T-helper 2 cell treated with Interferon-gamma antibody and Interleukin-4, amounts not matched to agents 5 μg/mL and 100 μg/mL, for 36 hours (primary cell): ENCODE measurements around the gene PSMA2.

ENCODE experiments used
- DNase-seq: peaks from one replicate; pipeline ENCODE4 v3.0.0; 2021; ENCODE audit warnings: low spot score
- H3K27ac Mint-ChIP-seq: one replicate; pipeline ENCODE4 v1.8.0; 2021; ENCODE audit warnings: mild to moderate bottlenecking, mixed read lengths
- H3K27me3 Mint-ChIP-seq: one replicate; pipeline ENCODE4 v1.8.0; 2021; ENCODE audit warnings: low read depth, mixed read lengths
- H3K36me3 Mint-ChIP-seq: one replicate; pipeline ENCODE4 v1.8.0; 2021; ENCODE audit warnings: low read depth, mixed read lengths
- H3K4me1 Mint-ChIP-seq: one replicate; pipeline ENCODE4 v1.8.0; 2021; ENCODE audit warnings: low read depth, mixed read lengths
- H3K4me3 Mint-ChIP-seq: one replicate; pipeline ENCODE4 v1.8.0; 2022; ENCODE audit warnings: mild to moderate bottlenecking, moderate library complexity, mixed read lengths
- H3K9me3 Mint-ChIP-seq: one replicate; pipeline ENCODE4 v1.8.0; 2021; ENCODE audit warnings: mixed read lengths

The PSMA2 gene

DNA sequence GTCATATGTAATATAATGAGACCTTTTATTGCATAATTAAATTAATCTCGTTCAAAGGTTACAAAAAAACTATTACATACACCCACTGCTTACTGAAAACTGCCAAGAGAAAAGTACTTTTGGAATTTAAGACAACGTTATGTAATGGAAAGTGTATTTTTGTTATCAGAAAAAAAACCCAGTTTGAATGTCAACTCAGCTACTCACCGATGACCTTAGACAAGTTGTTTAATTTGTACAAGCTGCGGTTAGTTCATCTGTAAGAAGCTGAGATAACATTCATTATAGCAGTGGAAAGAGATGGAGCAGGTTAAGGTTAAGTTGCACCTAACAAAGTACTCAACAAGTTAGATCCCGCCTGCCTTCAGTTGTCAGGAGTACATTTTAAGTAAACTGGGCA, 1.1 kb downstream of the PSMA2 start:
- no peak for DNase-seq
- Mint-ChIP-seq H3K4me3 (peak overlapping the region; percentile 96), H3K27ac (peak overlapping the region; percentile 99), H3K9me3 (no peaks in the 10 kb centered on the region), H3K27me3 (no peaks in the 10 kb centered on the region), H3K36me3 (peaks cover 37% of the 10 kb centered on the region), H3K4me1 (peaks cover 48% of the 10 kb centered on the region)

DNA sequence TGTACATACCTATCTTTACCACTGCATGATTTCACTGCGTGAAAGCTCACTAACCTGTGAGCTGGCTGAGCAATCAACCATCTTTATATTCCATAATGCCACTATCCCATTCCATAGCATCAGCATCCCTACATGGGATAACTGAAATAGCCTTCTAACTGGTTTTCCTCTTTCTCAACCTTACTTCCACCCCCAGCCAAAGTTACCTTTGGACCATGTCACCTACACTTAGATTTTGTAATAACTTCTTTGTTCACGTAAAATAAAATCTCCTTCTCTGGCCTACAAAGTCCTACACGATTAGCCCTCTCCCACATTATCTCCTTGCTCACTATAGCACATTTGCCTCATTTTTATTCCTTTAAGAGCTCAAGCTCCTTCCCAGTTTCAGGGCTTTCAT, 2.5 kb downstream of the PSMA2 start:
- H3K9me3 Mint-ChIP-seq, result no peaks in the 10 kb centered on the region
- DNase-seq, result no peak
- peak overlapping the region; percentile 67 for H3K27ac Mint-ChIP-seq
- peak overlapping the region; percentile 71 for H3K4me3 Mint-ChIP-seq
- no peaks in the 10 kb centered on the region for H3K27me3 Mint-ChIP-seq
- peaks cover 54% of the 10 kb centered on the region for H3K4me1 Mint-ChIP-seq
- H3K36me3 Mint-ChIP-seq, result peaks cover 40% of the 10 kb centered on the region

DNA sequence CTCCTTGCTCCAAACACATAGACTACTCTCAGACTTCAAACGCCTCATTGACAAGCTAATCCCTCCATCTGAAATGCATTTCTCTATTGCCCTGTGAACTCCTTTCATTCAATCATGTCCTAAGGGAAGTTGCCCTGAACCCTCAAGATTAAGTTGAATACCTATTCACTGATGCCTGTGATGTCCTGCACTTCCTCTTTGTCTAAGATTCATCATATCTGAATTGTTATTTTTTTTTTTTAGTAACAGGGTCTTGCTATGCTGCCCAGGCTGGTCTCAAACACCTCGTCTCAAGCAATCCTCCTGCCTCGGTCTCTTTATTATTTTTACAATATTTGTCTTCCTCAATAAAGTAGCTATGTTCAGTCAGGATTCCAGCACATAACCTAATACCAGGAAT, 3.2 kb downstream of the PSMA2 start:
- Mint-ChIP-seq H3K27ac (peak overlapping the region; percentile 27), H3K36me3 (peaks cover 44% of the 10 kb centered on the region), H3K4me1 (peaks cover 52% of the 10 kb centered on the region), H3K9me3 (no peaks in the 10 kb centered on the region), H3K27me3 (no peaks in the 10 kb centered on the region), H3K4me3 (peak overlapping the region; percentile 6)
- no peak for DNase-seq

DNA sequence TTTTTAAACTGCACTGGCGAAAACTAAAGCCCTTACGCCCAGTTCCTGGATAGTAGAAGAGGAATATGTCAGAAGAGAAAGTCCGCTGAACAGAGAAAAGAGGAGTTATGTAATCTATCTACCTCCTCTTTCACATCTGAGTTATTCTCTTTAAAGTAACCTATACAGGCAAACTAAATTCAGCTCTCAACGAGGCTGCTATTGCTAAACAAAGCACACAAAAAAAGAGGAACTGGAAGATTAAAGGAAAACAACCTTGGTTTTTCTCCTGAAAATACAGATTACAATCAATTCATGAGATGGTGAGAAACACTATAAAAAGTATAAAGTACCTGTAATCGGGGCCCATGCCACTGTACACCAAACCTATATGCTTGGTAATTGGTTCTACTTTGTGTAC, 5.8 kb downstream of the PSMA2 start:
- no peak overlapping the region for H3K4me3 Mint-ChIP-seq
- H3K9me3 Mint-ChIP-seq, result no peaks in the 10 kb centered on the region
- peaks cover 55% of the 10 kb centered on the region for H3K4me1 Mint-ChIP-seq
- H3K27ac Mint-ChIP-seq, result no peak overlapping the region
- DNase-seq, result no peak
- H3K36me3 Mint-ChIP-seq, result peaks cover 59% of the 10 kb centered on the region
- no peaks in the 10 kb centered on the region for H3K27me3 Mint-ChIP-seq

DNA sequence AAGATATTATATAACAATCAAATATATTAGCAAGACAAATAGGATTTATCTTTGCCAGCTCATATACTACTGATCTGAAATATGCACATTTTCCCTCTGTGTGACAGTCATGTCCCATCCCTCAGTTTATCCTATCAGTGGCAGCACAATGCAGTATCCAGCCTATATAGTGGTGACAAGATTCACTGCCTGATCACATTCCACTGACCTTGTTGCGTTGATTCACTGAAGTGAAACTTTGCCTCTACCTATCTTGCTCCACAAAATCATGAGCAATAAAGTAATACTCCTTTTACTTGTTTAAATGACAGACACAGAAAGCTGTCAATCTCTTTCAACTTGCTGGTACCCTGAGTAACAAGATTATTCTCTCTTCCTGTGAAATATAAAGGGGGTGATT, 6.3 kb downstream of the PSMA2 start:
- Mint-ChIP-seq H3K27ac (no peak overlapping the region), H3K4me3 (no peak overlapping the region), H3K36me3 (peaks cover 63% of the 10 kb centered on the region), H3K9me3 (no peaks in the 10 kb centered on the region), H3K4me1 (peaks cover 52% of the 10 kb centered on the region), H3K27me3 (no peaks in the 10 kb centered on the region)
- DNase-seq, result no peak

DNA sequence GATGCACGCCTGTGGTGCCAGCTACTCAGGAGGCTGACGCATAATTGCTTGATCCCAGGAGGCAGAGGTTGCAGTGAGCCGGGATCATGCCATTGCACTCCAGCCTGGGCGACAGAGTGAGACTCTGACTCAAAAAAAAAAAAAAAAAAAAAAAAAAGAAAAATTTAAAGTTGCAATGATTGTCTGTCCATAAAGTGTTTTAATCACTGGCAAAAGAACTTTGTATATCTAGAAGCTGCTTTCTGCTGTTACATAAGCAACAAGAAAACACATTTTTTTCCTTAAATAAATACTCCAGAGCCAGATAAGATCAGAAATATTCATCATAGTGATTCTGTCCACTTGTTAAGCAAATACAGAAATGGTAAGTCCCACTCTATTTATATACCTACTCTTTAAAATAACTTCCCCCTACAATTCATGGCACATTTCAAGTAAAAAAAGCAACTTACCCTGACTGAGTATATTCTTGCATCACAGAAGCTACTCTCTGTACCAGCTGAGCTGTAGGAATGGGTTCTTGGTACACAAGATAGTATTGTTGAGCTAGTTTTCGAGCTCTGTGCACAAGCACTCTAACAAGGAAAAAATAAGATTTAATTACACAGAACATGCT, 7.6 kb downstream of the PSMA2 start:
- peaks cover 40% of the 10 kb centered on the region for H3K4me1 Mint-ChIP-seq
- no peaks in the 10 kb centered on the region for H3K9me3 Mint-ChIP-seq
- peaks cover 69% of the 10 kb centered on the region for H3K36me3 Mint-ChIP-seq
- no peak for DNase-seq
- no peaks in the 10 kb centered on the region for H3K27me3 Mint-ChIP-seq
- H3K27ac Mint-ChIP-seq, result no peak overlapping the region
- H3K4me3 Mint-ChIP-seq, result no peak overlapping the region

DNA sequence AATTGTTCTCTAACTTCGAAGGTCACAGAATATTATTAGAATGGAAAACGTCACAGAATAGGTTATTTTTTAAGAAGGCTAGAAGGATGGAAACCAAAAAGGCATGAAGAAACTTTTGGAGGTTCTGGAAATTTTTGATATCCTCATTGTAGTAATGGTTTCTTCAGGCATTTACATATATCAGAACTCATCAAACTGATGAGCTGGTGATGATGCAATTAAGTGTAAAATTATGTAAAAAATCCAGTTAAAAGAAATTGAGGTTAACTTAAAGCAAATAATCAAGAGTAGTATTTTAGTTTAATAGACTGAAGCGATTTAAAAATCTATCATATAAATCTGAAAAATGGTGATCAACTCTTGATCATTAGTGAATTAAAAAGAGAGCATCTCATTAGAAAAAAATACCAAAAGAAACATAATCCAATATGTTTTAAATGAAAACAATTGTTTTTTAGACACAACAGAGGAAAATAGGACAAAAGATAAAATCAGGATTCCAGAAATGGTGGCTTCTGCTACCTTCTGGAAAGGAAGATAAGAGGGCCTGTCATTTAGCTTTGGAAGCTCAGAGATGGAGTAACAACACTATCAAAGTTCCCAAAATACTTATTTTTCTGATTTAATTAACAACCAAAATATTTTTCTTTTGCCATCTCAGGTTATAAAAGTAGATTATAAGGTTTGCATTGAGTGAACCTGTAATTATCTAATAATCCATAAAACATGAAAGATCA, 9.8 kb downstream of the PSMA2 start:
- no peaks in the 10 kb centered on the region for H3K9me3 Mint-ChIP-seq
- no peak for DNase-seq
- no peak overlapping the region for H3K27ac Mint-ChIP-seq
- no peaks in the 10 kb centered on the region for H3K27me3 Mint-ChIP-seq
- no peak overlapping the region for H3K4me3 Mint-ChIP-seq
- H3K36me3 Mint-ChIP-seq, result peaks cover 74% of the 10 kb centered on the region
- peaks cover 22% of the 10 kb centered on the region for H3K4me1 Mint-ChIP-seq

DNA sequence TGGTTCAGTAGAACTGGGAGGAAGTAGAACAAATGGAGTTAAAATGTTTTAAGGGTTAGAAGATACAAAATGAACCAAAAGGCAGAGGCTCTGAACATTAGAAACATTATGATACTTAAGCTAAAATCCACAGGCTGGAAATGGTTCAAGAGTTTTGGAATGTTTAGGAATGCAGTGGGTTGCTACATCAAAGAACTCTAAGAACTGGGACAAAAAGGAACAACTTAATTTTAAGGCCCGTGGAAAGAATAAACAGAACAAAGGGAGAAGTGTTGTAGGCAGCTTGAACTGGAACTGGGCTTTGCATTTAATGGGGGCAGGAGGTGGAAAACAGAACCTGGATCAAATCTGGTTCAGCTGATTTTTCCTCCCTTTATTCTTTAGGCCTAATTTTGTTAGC, 16.6 kb downstream of the PSMA2 start:
- DNase-seq, result no peak
- peaks cover 58% of the 10 kb centered on the region for H3K36me3 Mint-ChIP-seq
- no peak overlapping the region for H3K27ac Mint-ChIP-seq

DNA sequence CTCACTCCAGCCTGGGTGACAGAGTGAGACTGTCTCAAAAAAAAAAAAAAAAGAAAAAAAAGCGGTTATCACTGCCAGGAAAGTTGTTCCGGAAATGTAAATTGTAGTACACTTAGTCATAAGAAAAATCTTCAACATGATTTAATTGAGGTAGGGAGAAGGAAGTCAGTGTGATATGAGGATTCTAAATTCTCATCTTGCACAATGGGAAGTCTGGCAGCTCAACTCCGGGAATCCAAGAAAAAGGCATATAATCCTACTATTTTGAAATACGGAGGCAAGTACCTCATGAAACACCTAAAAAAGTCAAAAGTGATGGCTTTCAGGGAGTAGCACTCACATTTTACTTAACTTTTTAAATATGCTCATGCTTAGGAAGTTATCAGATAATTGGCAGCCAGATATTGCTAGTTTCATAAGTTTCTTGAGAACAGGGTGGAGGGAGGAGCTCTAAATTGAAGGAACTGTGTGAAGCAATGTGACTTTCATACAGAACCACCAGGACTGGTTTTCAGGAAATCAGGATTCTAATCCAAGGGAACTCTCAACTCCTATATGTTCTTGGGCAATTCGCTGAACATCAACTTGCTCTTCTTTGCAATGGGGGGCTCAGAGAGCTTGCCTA, 17.4 kb downstream of the PSMA2 start:
- Mint-ChIP-seq H3K27ac (peak overlapping the region; percentile 79), H3K27me3 (no peaks in the 10 kb centered on the region), H3K36me3 (peaks cover 57% of the 10 kb centered on the region), H3K9me3 (no peaks in the 10 kb centered on the region), H3K4me3 (peak overlapping the region; percentile 46), H3K4me1 (peaks cover 63% of the 10 kb centered on the region)
- no peak for DNase-seq

More for the DNA sequence above, 16.6 kb downstream of the PSMA2 start:
- H3K9me3 Mint-ChIP-seq, result no peaks in the 10 kb centered on the region
- peaks cover 55% of the 10 kb centered on the region for H3K4me1 Mint-ChIP-seq
- H3K4me3 Mint-ChIP-seq, result no peak overlapping the region
- H3K27me3 Mint-ChIP-seq, result no peaks in the 10 kb centered on the region

DNA sequence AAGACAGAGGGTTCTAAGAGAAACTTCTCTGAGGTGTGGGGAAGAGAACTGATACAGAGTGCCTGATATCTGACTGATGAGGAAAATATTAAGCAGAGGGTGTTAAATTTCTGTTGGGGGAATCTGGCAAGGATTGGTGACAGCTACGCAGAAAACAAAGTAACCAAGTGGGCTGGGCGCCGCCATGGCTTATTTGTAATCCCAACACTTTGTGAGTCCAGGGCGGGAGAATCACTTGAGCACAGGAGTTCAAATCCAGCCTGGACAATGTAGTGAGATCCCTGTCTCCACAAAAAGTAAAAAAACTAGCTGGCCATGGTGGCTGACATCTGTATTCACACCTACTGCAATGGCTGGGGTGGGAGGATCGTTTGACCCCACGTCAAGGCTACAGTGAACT, 18.0 kb downstream of the PSMA2 start:
- H3K4me1 Mint-ChIP-seq, result peaks cover 67% of the 10 kb centered on the region
- DNase-seq, result no peak
- no peaks in the 10 kb centered on the region for H3K27me3 Mint-ChIP-seq
- no peaks in the 10 kb centered on the region for H3K9me3 Mint-ChIP-seq
- peak overlapping the region; percentile 82 for H3K4me3 Mint-ChIP-seq
- H3K27ac Mint-ChIP-seq, result peak overlapping the region; percentile 79
- H3K36me3 Mint-ChIP-seq, result peaks cover 53% of the 10 kb centered on the region

DNA sequence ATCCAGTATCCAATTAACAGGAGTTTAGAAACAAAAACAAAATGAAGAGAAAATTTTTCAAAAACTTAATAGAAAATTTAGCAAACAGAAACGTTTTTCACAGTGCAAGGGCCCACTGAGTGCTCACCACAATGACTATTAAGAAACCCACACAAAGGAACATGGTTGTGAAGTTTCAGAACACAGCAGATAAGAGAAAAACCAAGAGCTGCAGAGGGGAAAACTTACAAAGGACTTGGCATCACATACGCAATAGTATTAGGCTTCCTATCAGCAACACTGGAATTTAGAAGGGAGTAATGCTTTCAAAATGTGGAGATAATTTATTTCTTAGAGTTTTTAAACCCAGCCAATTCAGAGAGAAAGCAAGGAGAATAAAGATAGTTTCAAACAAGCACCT, 18.4 kb downstream of the PSMA2 start:
- Mint-ChIP-seq H3K36me3 (peaks cover 49% of the 10 kb centered on the region), H3K27ac (peak overlapping the region; percentile 79), H3K4me1 (peaks cover 69% of the 10 kb centered on the region), H3K9me3 (no peaks in the 10 kb centered on the region), H3K27me3 (no peaks in the 10 kb centered on the region), H3K4me3 (peak overlapping the region; percentile 82)
- no peak for DNase-seq

DNA sequence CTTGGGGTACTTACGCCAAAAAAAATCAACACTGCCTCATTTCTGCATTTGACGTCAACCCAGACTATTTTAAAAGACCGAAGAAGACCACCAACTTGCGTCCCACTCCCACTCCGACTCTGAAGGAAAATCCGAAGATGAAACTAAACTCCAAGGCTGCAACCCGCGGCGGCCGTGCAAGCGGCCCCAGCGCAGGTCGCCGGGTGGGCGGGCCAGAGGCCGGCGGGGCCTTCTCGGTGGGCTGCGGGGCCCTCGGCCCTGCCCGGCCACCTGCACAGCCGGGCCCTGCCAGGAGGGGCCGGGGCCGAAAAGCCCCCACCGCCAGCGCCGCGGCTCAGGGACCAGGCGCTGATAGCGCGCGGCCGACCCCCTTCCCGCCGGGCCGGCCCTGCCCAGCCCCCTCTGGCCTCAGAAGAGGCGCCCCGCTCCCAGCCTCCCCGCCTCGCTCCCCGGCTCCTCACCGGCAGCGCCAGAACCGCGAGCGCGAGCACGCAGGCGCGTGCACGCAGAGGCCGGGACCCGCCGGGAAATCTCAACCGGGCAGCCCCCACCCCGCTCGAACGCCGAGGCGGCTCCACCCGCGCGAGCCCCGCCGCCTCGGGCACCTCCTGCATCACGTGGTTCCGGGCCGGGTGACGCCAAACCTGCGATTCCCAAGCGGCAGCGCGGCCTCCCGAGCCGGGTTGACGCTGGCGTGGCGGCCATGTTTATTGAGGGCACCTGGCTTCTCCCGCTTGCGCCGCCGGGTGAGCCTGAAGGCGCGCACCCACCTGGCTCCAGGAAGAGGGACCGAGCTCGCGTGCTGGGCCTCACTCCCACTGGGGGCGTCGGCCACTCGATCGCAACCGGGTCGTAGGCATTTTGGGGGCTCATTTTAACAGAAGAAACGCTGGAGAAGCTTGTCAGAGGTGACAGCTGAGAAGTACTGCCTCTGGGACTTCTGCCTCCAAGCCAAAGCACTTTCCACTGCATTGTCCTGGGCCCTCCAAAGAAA, 20.2 kb downstream of the PSMA2 start, which contains the start of gene C7orf25:
TSS of gene C7orf25 (minus strand) at position 617 of the 994 bp plus-strand sequence. CDS start 1,170 bp downstream, outside the sequence.
- DNase-seq, result peak; percentile 96
- Mint-ChIP-seq H3K36me3 (peaks cover 41% of the 10 kb centered on the region), H3K27ac (peak within 1 kb of the TSS; percentile 85), H3K4me1 (peaks cover 77% of the 10 kb centered on the region), H3K27me3 (no peaks in the 10 kb centered on the region), H3K4me3 (peak within 1 kb of the TSS; percentile 91), H3K9me3 (no peaks in the 10 kb centered on the region)

DNA sequence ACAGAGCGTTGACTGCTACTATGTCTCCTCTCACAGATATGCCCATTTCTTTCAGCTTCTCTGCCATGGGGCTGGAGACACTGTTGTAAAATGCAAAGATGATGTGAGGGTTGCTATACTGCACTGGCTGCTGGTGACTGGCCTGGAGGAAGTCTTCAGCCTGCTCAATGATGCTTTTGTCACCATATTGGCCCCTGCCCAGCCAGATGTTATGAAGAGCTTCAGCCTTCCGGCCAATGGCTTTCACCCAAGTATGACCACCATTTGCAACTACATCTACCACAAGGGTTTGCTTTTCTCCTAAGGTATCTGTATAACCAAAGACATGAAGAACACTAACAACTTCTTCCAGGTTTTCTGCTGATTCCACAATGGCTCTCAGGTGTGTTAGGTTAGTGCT, 21.7 kb downstream of the PSMA2 start:
- no peak for DNase-seq
- Mint-ChIP-seq H3K9me3 (no peaks in the 10 kb centered on the region), H3K27ac (no peak overlapping the region), H3K4me3 (peak overlapping the region; percentile 91), H3K4me1 (peaks cover 69% of the 10 kb centered on the region), H3K36me3 (peaks cover 29% of the 10 kb centered on the region), H3K27me3 (no peaks in the 10 kb centered on the region)
